Kidney epithelial cell (primary cell): ENCODE measurements around the gene SORCS2. TPM values are rescaled to one million over a fixed set of nuclear protein-coding genes. Genes with fewer than 3 reads are reported as not detected.

ENCODE experiments used
- DNase-seq: peaks from one replicate; pipeline ENCODE4 v3.0.0-alpha.2; 2010; ENCODE audit warnings: low read depth
- H3K27me3 ChIP-seq: 2 replicates; pipeline ENCODE4 v1.6.0; 2011; ENCODE audit warnings: low read length; ENCODE audit not compliant: control insufficient read depth, insufficient read depth
- H3K36me3 ChIP-seq: 2 replicates; pipeline ENCODE4 v1.5.1; 2011; ENCODE audit warnings: low read length; ENCODE audit not compliant: control insufficient read depth, insufficient read depth
- H3K4me3 ChIP-seq: 2 replicates; pipeline ENCODE4 v1.5.1; 2011; ENCODE audit warnings: low read depth, mild to moderate bottlenecking, control low read depth, low read length
- total RNA-seq: library from RNA; depleted of rRNA; stranded (reverse); fragments of >200 nt; gene quantifications from 2 replicates; pipeline ENCODE4 v1.2.3, GENCODE V29; 2015
- TF ChIP-seq, protein P1 (sequence below): IDR thresholded peaks from 2 replicates; pipeline ENCODE4 v1.5.1; 2011; ENCODE audit warnings: mild to moderate bottlenecking, moderate library complexity, low read length, control low read depth, inconsistent platforms; ENCODE audit not compliant: insufficient read depth, poor library complexity, severe bottlenecking

The SORCS2 gene
- total RNA-seq, 1 donor from 2014 or later = 1.4 TPM

DNA sequence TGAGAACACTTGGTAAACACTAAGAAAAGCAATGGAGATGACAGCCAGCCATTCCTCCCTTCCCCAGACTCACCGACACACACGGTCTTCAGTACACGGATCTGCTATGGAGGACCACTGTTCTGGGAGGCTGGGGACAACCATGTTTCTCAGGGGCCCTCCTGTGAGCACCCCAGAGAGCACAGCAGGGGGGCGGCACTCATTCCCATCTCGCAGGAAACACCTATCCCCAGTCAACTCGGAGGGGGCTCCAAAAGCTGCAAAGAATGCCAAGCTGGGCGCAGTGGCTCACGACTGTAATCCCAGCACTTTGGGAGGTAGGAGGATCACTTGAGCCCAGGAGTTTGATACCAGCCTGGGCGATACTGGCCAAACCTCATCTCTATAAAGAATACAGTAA is 575.2 kb downstream of the SORCS2 start:
- Histone ChIP-seq H3K4me3 (no peak overlapping the region), H3K27me3 (no peaks in the 10 kb centered on the region), H3K36me3 (no peaks in the 10 kb centered on the region)
- TF ChIP-seq, protein P1, sequence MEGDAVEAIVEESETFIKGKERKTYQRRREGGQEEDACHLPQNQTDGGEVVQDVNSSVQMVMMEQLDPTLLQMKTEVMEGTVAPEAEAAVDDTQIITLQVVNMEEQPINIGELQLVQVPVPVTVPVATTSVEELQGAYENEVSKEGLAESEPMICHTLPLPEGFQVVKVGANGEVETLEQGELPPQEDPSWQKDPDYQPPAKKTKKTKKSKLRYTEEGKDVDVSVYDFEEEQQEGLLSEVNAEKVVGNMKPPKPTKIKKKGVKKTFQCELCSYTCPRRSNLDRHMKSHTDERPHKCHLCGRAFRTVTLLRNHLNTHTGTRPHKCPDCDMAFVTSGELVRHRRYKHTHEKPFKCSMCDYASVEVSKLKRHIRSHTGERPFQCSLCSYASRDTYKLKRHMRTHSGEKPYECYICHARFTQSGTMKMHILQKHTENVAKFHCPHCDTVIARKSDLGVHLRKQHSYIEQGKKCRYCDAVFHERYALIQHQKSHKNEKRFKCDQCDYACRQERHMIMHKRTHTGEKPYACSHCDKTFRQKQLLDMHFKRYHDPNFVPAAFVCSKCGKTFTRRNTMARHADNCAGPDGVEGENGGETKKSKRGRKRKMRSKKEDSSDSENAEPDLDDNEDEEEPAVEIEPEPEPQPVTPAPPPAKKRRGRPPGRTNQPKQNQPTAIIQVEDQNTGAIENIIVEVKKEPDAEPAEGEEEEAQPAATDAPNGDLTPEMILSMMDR = no peak
- no peak for DNase-seq

DNA sequence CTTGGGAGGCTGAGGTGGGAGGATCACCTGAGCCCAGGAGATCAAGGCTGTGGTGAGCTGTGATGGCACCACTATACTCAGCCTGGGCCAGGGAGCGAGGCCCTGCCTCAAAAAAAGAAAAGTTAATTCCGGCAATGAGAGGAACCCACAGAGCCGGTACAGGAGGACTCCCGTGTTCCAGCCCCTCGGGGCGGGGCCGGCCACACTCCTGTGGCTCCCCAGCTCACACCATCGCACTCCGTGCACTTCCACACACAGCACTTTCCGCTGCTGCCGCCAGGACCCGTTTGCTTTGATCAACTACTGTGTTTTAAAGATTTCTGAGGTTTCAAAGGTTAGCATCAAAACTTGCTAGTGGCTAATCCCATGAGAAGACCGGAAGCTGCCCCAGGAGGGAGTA is 575.6 kb downstream of the SORCS2 start:
- Histone ChIP-seq H3K27me3 (no peaks in the 10 kb centered on the region), H3K4me3 (no peak overlapping the region), H3K36me3 (no peaks in the 10 kb centered on the region)
- no peak for DNase-seq
- TF ChIP-seq, protein P1 = no peak

DNA sequence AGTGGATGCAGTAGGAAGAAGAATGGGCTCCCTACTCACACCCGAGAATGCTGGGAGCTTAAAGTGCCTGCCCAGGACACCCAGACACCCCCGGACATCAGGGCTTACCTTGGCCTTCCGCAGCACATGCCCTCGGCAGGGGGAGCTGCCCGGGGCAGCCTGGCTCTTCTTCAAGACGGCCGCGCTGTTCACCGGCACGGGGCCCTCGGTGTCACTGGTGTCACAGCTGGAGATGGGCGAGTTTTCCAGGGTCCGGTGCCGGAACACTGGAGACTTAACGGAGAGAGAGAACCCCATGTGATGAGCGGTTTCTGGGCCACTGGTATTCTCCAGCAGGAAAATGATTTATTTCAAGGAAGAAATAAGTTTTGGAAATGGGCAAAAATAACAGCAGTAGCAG is 576.4 kb downstream of the SORCS2 start:
- no peak for DNase-seq
- TF ChIP-seq, protein P1 = no peak
- H3K27me3 ChIP-seq = no peaks in the 10 kb centered on the region
- H3K36me3 ChIP-seq = no peaks in the 10 kb centered on the region
- H3K4me3 ChIP-seq = no peak overlapping the region

DNA sequence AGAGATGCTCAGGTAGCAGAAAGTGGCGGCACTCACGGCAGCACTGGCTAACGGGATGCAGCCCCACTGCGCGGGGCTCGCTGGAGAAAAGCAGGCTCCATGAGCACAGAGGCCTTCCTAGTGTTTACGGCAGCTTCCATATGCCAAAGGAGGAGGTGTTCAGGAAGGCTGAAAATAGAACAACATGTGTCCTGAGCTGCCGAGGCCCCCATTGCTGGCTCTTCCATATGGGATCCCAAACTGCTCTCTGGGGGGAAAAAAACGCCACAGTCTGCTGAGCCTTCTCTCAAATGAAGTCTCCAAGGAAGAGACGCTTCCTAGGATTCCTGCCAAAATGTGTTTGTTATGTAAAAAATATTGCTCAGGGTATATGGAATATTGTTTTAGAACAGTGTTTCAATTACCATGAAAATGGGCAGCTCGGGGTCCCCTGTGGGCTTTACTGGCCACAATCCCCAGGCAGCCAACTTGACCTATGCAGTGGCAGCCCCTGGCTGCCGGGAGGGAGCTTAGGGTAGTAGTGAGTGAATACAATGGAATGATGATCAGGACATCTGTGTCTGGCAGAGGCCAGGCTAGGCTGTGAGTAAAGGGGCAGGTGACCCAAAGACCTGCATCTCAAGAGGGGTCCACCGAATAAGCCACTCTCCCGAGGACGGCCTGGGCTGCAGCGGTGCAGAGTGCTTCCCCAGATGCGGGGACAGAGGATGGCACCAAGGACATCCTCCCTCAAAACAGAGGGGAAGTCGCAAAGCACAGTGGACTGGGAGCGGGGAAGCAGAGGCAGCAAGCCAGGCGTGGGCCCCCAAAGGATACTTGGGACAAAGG is 577.3 kb downstream of the SORCS2 start:
- no peak for DNase-seq
- no peaks in the 10 kb centered on the region for H3K27me3 ChIP-seq
- H3K36me3 ChIP-seq = no peaks in the 10 kb centered on the region
- TF ChIP-seq, protein P1 = no peak
- no peak overlapping the region for H3K4me3 ChIP-seq

DNA sequence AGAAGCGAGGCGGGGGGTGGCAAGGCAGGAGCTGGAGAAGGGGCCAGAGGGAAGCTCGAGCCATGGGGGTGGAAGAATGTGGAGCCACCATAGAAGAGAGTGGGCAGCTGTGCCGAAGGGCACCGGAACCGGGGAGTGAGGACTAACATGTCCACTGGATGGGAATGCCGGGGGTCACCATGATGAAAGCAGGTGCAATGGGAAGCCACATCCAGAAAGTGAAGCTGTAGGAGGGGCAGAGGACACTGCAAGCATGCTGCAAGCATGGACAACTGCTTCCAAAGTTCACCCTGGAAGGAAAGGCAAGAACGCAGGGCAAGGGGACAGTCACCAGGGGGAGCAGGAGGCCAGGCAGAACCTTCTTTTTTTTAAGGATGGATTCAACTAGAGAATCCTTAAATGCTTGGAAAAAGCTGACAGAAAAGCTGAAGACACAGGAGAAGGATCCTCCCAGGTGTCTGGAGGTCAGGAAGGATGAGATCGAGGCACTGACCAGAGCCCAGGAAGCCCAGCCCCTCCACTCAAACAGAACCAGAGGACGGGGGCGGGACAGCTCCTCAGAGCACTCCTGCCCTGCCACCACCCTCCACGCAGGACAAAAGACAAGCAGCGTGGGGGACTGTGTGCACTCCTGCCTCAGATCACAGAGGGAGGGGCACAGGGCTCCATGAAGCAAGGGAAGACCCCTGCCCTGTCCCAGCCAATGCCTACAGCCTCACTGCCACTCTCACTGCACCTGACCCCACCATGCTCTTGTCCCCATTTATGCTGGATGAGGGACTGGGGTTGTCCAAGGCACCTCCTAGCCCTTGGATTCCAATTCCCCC is 578.1 kb downstream of the SORCS2 start:
- Histone ChIP-seq H3K36me3 (no peaks in the 10 kb centered on the region), H3K27me3 (no peaks in the 10 kb centered on the region), H3K4me3 (no peak overlapping the region)
- TF ChIP-seq, protein P1 = peak; percentile 65
- no peak for DNase-seq
